Right lobe of liver (tissue), 6 donors: ENCODE measurements around the gene HSF2BP. TPM values are rescaled to one million over a fixed set of nuclear protein-coding genes. Genes with fewer than 3 reads are reported as not detected.
"Not testable (repeated sequence)": the region's sequence is repeated elsewhere in the genome, so short reads cannot be mapped to it uniquely, and the experiment has no call there.

Experiments used
- ATAC-seq, 4 donors: fragments of 200-7000 bp; cut with Tn5 transposase; one replicate each; pipeline ENCODE4 v1.9.1; 2020; ENCODE audit warnings: mild to moderate bottlenecking in 4 of 4, moderate library complexity in 4 of 4
- DNase-seq, 3 donors: peaks; one replicate each; pipeline ENCODE4 v3.0.0-alpha.2; 2020
- H3K27ac ChIP-seq, 3 donors: fragments of 200-600 bp; one replicate each; pipeline ENCODE4 v1.8.0; 2022
- H3K27me3 ChIP-seq, 2 donors: fragments of 200-600 bp; one replicate each; pipeline ENCODE4 v1.8.0; 2022
- H3K36me3 ChIP-seq, 4 donors: fragments of 200-600 bp; sonication (generic) in 1 of 4; one replicate each; pipeline versions ENCODE4 v1.5.1 to v1.8.0; 2017 to 2022; ENCODE audit warnings: control low read depth in 1 of 4
- H3K4me1 ChIP-seq, 4 donors: fragments of 200-600 bp; sonication (generic) in 1 of 4; one replicate each; pipeline versions ENCODE4 v1.5.1 to v1.8.0; 2017 to 2022; ENCODE audit warnings: control low read depth in 1 of 4
- H3K4me3 ChIP-seq, 3 donors: fragments of 200-600 bp; one replicate each; pipeline ENCODE4 v1.8.0; 2022
- H3K9me3 ChIP-seq, 4 donors: fragments of 200-600 bp; sonication (generic) in 1 of 4; one replicate each; pipeline versions ENCODE4 v1.5.1 to v1.8.0; 2017 to 2022; ENCODE audit warnings: control low read depth in 1 of 4
- CTCF ChIP-seq, 4 donors: fragments of 200-600 bp in 3 of 4; fragments of 450-650 bp in 1 of 4; IDR thresholded peaks; one replicate each; pipeline versions ENCODE4 v1.5.1 to v1.8.0; 2016 to 2022; ENCODE audit warnings: antibody characterized with exemption in 4 of 4, mild to moderate bottlenecking in 2 of 4
- POLR2A ChIP-seq: fragments of 450-650 bp; IDR thresholded peaks from one replicate; pipeline ENCODE4 v1.6.1; 2017; ENCODE audit warnings: antibody characterized with exemption, mild to moderate bottlenecking
- WGBS: methylation state at CpG from one replicate; pipeline ENCODE4 v1.1.6; 2018; ENCODE audit warnings: low coverage, low lambda C conversion rate; ENCODE audit not compliant: insufficient coverage; ENCODE audit errors: missing lambda C conversion rate; 5-methylcytosine and 5-hydroxymethylcytosine counted together
- intact Hi-C, 2 donors: fragments of 100-400 bp; cut with DNase I; formaldehyde crosslinking; loops; one replicate each; pipeline versions ENCODE4 v1.11.2 to v1.14.1; 2022
- total RNA-seq, 6 experiments: library from RNA; depleted of rRNA in 2 of 6; stranded (reverse); fragments of >200 nt in 2 of 6; fragmentation: NEBNext Ultra II Directional in 3 of 6; extraction: Animal tissue kit (Norgen Biotek cat#: 25700) in 3 of 6; gene quantifications; one replicate each; pipeline versions ENCODE4 v1.1.0 to v1.2.4, GENCODE V29; 2016 to 2023
- donor health status: DM: no; HTN: yes; CAD: no.
- donor health status: DM: no; HTN: no; CAD: no.
- donor health status: DM: no; HTN: no; CAD: no.
- donor health status: DM: no; HTN: yes; CAD: no.
- donor health status: DM: no; HTN: yes; CAD: no.

HSF2BP gene
- total RNA-seq, 6 experiments from 2014 or later: 0.25 to 0.62 (median 0.37) TPM; not detected in 2

- no peak for TF ChIP-seq CTCF (IDR thresholded peaks at IDR 0.05)
- no peak for TF ChIP-seq POLR2A
- intact Hi-C loops: no loop called here
Observed at GRCh38 chr21:43652616-43653015, 6.7 kb downstream of the HSF2BP start.

GRCh38 chr21:43651926-43652325 lies 7.4 kb downstream of the HSF2BP start:
- intact Hi-C loops, H3K4me1 ChIP-seq, H3K36me3 ChIP-seq, ATAC-seq, H3K9me3 ChIP-seq, H3K27ac ChIP-seq, H3K27me3 ChIP-seq, H3K4me3 ChIP-seq, DNase-seq: not testable (repeated sequence)
- 98% methylated on average over 6 of the region's 6 CpGs for WGBS

More at GRCh38 chr21:43652616-43653015, 6.7 kb downstream of the HSF2BP start:
- 57% methylated on average over 6 of the region's 6 CpGs for WGBS
- Histone ChIP-seq H3K27ac (no peak overlapping the region), H3K9me3 (no peaks in the 10 kb centered on the region), H3K4me1 (peaks cover 0 to 5% (median 0%) of the 10 kb centered on the region in 4 donors), H3K27me3 (no peaks in the 10 kb centered on the region), H3K36me3 (no peaks in the 10 kb centered on the region), H3K4me3 (no peak overlapping the region)
- no peak for ATAC-seq
- DNase-seq: no peak

GRCh38 chr21:43648171-43648570 lies 11.1 kb downstream of the HSF2BP start:
- Histone ChIP-seq H3K27me3 (no peaks in the 10 kb centered on the region), H3K4me1 (no peaks in the 10 kb centered on the region), H3K36me3 (no peaks in the 10 kb centered on the region), H3K9me3 (no peaks in the 10 kb centered on the region), H3K27ac (no peak overlapping the region), H3K4me3 (no peak overlapping the region)
- DNase-seq (no peak), ATAC-seq (no peak)
- intact Hi-C loops: no loop called here
- TF ChIP-seq POLR2A (no peak), CTCF (IDR thresholded peaks at IDR 0.05) (no peak)
- WGBS: 67% methylated on average over 7 of the region's 9 CpGs

GRCh38 chr21:43646550-43647260 lies 12.6 kb downstream of the HSF2BP start:
- H3K27ac ChIP-seq: peak overlapping the region in 1 of 3 donors; percentile 52
- TF ChIP-seq POLR2A (peak; percentile 16), CTCF (IDR thresholded peaks at IDR 0.05) (peak; percentile 99 to 100 (median 100))
- WGBS: 15% methylated on average over 7 of the region's 7 CpGs

GRCh38 chr21:43645976-43646375 lies 13.3 kb downstream of the HSF2BP start:
- Histone ChIP-seq H3K27me3 (no peaks in the 10 kb centered on the region), H3K9me3 (no peaks in the 10 kb centered on the region), H3K36me3 (no peaks in the 10 kb centered on the region), H3K4me3 (no peak overlapping the region), H3K4me1 (no peaks in the 10 kb centered on the region), H3K27ac (peak overlapping the region; percentile 23 to 52 (median 30))
- TF ChIP-seq POLR2A: no peak
- no peak for TF ChIP-seq CTCF (IDR thresholded peaks at IDR 0.05)
- 34% methylated on average over 4 of the region's 4 CpGs for WGBS
- peak in 1 of 4 donors; percentile 5 for ATAC-seq
- intact Hi-C loops: no loop called here
- DNase-seq: no peak

More at GRCh38 chr21:43646550-43647260, 12.6 kb downstream of the HSF2BP start:
- Histone ChIP-seq H3K36me3 (no peaks in the 10 kb centered on the region), H3K27me3 (no peaks in the 10 kb centered on the region), H3K4me1 (no peaks in the 10 kb centered on the region), H3K9me3 (no peaks in the 10 kb centered on the region), H3K4me3 (no peak overlapping the region)
- ATAC-seq (peak; percentile 97 to 100 (median 99)), DNase-seq (peak; percentile 90 to 91 (median 91))
- intact Hi-C loops: no loop called here
